GM10248 (cell line): ENCODE results near the gene KANSL1.

Experiments used
- CTCF ChIA-PET: fragments of 300-600 bp; sonication (Branson Sonifier 250); formaldehyde crosslinking; extraction: SDS; loops from one replicate; lab custom pipeline; 2021; ENCODE audit warnings: antibody characterized with exemption; lab: Yijun Ruan, JAX
- POLR2A ChIA-PET: fragments of 350-650 bp; sonication (Branson Sonifier 250); formaldehyde crosslinking; extraction: SDS; loops from one replicate; lab custom pipeline; 2020; ENCODE audit warnings: antibody characterized with exemption; lab: Yijun Ruan, JAX
- DNase-seq: peaks from one replicate; pipeline ENCODE4 v3.0.0; 2012; ENCODE audit errors: extremely low spot score
- TF ChIP-seq, protein P1 (sequence below): IDR thresholded peaks from 2 replicates; pipeline ENCODE4 v1.5.1; 2012; ENCODE audit warnings: mild to moderate bottlenecking, low read depth; ENCODE audit errors: extremely low read depth, missing control alignments, control extremely low read depth

The KANSL1 gene

DNA sequence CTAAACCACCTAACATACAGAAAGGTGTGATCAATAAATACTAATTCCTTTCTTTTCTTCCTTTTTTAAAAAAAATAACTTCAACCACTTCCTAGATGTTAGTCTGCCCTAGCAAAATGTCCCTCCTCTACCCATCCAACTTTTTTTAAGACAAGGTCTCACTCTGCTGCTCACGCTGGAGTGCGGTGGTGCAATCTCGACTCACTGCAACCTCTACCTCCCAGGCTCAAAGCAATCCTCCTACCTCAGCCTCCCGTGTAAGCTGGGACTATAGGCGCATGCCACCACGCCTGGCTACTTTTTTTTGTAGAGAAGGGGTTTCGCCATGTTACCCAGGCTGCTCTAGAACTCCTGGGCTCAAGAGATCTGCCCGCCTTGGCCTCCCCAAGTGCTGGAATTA is 33.1 kb downstream of the KANSL1 start:
- DNase-seq: no peak
- ChIA-PET POLR2A (no interaction called here), CTCF (interaction anchor here (1.0 to 1.4 kb wide), 2 partner anchors 8 to 33 kb away, joined by 3 to 4 read pairs; partner anchors contain the start of gene KANSL1)
- TF ChIP-seq, protein P1, sequence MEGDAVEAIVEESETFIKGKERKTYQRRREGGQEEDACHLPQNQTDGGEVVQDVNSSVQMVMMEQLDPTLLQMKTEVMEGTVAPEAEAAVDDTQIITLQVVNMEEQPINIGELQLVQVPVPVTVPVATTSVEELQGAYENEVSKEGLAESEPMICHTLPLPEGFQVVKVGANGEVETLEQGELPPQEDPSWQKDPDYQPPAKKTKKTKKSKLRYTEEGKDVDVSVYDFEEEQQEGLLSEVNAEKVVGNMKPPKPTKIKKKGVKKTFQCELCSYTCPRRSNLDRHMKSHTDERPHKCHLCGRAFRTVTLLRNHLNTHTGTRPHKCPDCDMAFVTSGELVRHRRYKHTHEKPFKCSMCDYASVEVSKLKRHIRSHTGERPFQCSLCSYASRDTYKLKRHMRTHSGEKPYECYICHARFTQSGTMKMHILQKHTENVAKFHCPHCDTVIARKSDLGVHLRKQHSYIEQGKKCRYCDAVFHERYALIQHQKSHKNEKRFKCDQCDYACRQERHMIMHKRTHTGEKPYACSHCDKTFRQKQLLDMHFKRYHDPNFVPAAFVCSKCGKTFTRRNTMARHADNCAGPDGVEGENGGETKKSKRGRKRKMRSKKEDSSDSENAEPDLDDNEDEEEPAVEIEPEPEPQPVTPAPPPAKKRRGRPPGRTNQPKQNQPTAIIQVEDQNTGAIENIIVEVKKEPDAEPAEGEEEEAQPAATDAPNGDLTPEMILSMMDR: no peak

DNA sequence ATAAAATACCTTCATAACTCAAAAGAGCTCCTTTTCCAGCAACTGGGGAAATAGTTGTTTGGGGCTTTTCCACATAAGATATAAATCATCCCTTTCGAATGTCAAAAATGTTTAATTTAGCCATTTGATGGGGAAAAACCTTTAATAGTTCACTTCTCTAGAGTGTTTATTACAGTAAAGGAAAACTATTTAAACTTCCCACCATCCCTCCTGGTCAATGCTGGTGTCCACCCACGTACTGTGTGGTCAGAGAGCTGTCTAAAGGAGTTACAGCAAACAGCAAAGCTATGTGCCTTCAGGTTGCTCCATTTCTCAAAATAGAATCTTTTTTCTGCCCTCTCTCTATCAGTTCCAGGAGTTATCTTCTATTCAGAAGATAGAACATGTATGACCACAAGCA is 33.5 kb downstream of the KANSL1 start:
- TF ChIP-seq, protein P1: no peak
- no peak for DNase-seq
- CTCF ChIA-PET: interaction anchor here (0.7 to 1.4 kb wide), 2 partner anchors 8 to 34 kb away, joined by 3 to 4 read pairs; partner anchors contain the start of gene KANSL1
- POLR2A ChIA-PET: no interaction called here

DNA sequence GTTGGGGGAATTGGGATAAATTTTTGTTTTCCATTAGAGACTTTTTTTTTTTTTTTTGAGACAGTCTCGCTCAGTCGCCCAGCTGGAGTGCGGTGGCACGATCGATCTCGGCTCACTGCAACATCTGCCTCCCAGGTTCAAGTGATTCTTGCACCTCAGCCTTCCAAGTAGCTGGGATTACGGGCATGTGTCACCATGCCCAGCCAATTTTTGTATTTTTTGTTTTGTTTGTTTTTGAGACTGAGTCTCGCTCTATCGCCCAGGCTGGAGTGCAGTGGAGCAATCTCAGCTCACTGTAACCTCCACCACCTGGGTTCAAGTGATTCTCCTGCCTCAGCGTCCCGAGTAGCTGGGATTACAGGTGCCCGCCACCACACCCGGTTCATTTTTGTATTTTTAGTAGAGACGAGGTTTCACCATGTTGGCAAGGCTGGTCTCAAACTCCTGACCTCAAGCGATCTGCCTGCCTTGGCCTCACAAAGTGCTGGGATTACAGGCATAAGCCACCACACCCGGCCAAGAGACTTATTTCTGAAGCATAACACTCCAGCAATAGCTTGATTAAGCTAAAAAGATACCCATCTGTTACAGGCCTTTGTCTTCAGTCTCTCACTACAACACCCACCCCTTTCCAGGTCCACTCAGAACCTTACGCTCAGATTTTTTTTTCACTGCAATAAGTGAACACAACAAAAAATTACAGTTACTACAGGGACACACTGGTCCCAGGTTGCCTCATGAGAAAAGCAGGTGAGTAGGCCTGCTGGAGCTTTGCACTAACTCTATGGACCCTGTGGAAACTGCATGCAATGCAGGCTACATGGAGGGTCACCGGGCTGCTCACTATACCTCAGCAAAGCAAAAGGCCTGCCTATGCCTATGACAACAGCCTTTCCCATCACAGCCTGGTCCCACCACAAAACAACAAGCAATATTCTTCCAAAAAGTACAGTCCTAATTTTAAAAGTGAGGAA is 34.6 kb downstream of the KANSL1 start:
- CTCF ChIA-PET: interaction anchor here (0.7 to 2.2 kb wide), 5 partner anchors 10 to 35 kb away, joined by 3 to 9 read pairs (median 3); partner anchors contain the start of gene KANSL1
- TF ChIP-seq, protein P1: no peak
- no peak for DNase-seq
- POLR2A ChIA-PET: interaction anchor here (0.6 kb wide), 1 partner anchor 21 kb away, joined by 5 read pairs; no protein-coding TSS in a partner anchor

DNA sequence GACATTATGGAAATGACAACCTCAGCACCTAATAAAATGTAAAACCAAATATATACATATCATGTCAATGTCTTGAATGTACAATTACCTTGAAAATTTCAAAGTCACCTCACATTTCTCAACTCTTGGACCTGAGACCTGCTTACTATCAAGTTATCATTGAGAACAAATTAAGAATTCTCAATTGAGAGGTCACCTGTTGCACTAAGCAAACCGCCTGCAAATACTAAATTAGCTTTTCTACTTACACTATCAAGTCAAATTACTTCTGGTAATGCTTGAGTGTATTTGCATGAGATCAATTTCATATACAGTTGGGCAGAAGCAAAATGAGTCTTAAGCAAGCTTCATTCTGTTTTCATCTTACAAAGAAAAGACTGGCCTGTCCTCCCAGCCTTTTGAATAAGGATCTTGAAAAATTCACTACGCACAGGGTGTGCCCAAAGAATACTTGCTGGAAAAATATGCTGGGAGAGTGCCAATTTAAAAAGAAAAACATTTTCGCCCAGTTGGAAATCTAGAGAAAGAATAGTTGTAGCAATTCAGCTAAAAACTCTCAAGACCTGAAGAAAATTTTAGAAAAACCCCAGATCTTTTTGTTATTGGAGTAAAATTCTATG is 35.7 kb downstream of the KANSL1 start:
- DNase-seq: no peak
- TF ChIP-seq, protein P1: no peak
- POLR2A ChIA-PET: no interaction called here
- CTCF ChIA-PET: interaction anchor here (1.0 to 2.2 kb wide), 6 partner anchors 11 to 113 kb away, joined by 3 to 9 read pairs (median 4); partner anchors contain the start of gene KANSL1

DNA sequence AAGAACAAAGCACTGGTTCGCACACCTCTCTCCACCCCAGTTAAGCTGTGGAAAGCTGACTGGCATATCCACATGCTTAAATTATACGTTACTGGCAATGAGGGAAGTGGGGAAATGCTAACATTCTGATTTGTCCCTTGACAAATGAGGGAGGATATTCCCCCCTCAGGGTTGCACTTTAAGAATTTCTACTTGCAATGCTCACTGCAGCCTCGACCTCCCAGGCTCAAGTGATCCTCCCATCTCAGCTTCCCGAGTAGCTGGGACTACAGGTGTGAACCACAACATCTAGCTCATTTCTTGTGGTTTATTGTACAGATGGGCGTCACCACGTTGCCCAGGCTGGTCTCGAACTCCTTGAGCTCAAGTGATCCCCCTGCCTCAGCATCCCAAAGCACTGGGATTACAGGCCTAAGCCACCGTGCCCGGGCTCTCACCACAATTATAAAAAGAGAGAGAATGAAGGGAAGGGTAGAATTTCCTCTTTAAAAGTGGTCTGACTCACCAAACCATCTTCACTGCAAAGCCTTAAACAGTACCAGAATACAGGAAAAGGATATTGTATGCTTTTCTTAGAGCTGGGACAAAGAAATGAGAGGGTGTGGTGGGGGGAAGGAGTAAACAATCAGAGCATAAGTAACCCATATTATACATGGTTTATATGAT is 38.9 kb downstream of the KANSL1 start:
- POLR2A ChIA-PET: no interaction called here
- no peak for DNase-seq

More for the DNA sequence above, 38.9 kb downstream of the KANSL1 start:
- TF ChIP-seq, protein P1: no peak
- CTCF ChIA-PET: interaction anchor here (0.6 to 1.7 kb wide), 7 partner anchors 9 to 95 kb away, joined by 3 to 5 read pairs (median 3); no protein-coding TSS in a partner anchor
